Activated CD4-positive, alpha-beta T cell treated with anti-CD3 and anti-CD28 coated beads for 1 hour (primary cell): ENCODE data around the gene CDC42EP5.
"Not testable (repeated sequence)": the region's sequence is repeated elsewhere in the genome, so short reads cannot be mapped to it uniquely, and the experiment has no call there.

Experiments used
- DNase-seq: peaks from one replicate; pipeline ENCODE4 v3.0.0-alpha.2; 2020

CDC42EP5 gene

DNA sequence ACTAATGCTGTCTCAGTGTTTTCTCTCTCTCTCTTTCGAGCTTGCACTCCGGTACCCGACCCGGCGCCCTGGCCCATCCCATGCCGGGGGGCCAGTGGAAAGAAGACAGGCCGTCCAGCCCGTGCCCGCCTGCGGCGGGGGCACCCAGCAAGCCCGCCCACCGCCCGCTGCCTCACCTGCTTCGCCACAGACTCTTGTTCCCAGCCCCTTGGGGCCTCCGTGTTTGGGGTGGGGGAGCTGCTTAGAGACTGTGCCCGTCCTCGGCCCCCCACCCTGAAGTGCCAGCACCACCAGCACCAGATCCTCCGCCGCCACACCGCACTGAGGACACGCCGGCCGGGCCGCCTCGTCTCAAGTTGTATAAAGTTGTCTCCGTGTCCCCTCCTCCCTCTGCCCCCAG lies 11.9 kb downstream of the CDC42EP5 start:
- no peak for DNase-seq

DNA sequence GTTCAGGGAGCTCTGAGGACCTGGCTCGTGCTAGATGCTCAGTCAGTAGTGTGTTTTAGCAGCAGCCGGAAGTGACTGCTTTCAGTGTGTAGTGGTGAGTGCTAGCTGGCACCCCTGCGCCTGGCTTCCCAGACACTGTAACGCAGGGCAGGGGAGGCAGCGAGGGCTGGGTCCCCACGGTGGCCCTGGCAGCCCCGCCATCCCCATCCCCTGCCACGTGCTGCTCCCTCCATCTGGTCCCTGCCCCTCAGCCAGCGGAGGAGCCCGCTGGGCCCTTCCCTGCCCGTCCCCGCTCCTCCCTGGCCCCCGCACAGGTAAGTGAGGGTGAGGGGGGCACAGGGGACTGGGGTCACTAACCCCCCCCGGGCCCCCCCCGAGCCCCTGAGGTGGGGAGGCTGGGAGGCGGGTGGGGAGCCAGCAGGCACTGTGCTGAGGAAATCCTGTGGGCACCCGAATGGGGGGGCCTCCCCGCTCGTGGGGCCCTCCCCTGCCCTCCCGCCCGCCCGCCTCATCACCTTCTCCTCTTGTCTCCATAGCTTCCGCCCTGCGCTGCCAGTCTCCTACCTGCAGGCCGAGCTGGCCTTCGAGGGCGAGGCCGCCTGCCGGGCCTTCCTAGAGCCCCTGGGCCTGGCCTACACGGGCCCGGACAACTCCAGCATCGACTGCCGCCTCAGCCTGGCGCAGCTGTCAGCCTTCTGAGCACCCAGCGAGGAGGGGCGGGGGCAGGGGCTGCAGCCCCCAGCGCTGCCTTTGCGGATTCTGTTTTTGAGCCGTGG lies 12.7 kb downstream of the CDC42EP5 start:
- no peak for DNase-seq

DNA sequence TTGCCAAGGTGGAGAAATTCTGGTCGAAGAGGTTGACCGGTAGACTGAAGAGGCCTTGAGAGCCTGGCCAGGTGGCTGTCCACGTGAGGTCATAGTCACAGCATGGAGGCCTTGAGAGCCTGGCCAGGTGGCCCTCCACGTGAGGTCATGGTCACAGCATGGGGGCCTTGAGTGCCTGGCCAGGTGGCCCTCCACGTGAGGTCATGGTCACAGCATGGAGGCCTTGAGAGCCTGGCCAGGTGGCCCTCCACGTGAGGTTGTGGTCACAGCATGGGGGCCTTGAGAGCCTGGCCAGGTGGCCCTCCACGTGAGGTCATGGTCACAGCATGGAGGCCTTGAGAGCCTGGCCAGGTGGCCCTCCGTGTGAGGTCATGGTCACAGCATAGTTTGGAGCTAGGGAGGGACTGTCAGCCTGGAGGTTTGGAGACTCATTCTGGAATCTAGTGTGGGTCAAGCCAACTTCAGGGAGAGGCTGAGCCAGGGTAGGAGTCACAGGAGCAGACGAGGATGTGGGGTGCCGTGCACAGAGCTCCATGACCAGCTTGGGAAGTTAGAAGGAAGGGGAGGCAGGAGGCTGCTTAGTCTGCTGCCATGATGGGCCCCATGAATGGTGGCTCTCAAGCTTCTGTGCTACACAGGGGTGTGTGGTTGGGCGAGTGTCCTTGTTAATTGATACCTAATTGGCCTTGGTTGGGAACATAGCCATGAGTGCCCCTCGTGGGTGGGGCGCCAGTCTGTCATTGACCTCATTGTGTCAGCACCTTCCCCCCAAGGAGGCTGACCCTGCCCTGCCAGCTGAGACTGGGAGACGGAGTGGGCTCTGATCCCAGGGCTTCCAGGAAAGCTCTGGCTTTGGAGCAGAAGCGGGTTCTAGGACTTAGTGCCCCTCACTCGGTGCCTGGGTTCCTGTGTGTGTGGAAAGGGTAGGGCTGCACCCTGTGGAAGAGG lies 13.5 kb downstream of the CDC42EP5 start:
- no peak for DNase-seq

DNA sequence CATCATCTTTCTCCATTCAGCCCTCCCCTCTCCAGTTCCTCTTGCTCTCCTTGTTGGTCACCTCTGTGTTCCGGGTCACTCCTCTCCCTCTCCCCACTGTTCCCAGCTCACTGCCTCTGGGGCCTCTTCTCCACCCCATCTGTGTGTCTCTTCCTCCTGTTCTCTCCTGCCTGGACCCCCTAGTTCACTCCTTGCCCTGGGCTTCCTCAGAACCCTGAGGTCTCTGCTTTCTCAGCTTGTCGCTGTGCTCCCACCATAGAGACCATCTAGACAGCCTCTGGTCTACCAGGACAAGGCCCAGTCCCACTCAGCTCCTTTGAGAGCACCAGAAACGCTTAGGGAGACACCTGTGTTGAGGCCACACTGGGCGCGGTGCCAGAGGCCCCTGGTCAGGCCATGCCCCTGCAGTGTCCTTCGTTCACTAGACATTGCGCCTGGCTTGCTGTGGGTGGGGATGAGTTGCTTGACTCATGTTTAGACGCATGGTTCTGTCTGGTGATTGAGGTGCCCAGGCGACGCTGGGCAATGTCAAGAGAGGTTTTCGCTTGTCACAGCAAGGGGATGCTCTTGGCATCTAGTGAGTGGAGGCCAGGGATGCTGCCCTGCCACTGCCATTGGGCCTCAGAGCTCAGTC lies 14.3 kb downstream of the CDC42EP5 start:
- no peak for DNase-seq

DNA sequence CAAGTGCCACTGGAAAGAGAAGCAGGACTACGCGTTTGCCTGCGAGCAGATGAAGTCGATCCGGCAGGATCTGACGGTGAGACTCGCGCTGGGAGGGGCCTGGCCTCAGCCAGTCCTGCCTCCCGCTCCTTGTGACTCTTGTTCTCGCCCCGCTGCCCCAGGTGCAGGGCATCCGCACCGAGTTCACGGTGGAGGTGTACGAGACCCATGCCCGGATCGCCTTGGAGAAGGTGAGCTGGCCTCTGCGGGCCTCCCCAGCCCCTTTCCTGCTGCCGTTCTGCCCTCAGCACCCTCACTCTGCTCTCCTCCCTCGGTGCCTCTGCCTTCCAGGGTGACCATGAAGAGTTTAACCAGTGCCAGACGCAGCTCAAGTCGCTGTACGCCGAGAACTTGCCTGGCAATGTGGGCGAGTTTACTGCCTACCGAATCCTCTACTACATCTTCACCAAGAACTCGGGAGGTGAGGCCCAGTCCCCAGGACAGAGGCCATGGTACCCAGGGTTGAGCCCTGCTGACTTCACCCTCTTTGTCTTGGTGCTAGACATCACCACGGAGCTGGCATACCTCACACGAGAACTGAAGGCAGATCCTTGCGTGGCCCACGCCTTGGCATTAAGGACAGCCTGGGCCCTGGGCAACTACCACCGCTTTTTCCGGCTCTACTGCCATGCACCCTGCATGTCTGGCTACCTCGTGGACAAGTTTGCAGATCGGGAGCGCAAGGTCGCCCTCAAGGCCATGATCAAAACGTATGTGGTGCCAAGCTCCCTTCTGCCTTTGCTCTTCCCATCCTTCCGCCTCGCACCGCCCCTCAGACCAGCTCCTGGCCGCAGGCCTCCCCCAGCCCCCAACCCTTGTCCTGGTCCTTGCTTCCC lies 15.1 kb downstream of the CDC42EP5 start:
- DNase-seq: no peak

DNA sequence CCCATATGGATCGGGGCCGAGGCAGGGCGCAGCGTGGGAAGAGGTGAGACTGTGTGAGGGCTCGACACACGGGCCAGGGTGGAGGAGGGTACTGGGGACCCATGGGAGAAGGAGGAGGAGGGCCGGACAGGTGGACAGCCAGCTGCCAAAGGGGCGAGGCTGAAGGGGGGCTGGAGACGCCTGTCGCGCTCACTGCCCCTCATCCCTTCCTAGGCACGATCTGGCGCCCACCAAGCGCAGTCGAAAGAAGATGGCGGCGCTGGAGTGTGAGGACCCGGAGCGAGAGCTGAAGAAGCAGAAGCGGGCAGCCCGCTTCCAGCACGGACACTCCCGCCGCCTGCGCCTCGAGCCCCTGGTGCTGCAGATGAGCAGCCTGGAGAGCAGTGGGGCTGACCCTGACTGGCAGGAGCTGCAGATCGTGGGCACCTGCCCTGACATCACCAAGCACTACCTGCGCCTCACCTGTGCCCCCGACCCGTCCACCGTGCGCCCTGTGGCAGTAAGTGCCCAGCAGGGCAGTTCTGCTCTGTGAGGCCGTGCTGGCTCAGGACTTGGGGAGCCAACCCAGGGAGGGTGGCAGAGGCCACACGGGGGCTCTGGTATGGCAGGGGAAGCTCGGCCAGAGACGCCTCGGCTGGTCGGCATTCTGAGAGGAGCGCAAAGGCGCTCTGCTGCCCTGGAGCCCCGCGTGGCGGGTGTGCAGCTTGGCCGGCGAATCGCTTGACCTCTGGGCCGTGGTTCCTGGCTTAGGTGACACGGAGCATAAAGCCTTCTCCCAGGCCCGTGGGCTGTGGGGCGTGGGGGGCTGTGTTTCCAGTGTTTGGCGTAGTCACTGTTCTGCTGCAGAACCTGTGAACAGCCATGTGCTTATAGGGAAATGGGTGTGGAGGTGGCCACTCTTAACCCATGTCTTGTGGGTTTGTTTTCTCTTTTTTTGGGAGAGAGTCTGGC lies 16.4 kb downstream of the CDC42EP5 start:
- DNase-seq: no peak

DNA sequence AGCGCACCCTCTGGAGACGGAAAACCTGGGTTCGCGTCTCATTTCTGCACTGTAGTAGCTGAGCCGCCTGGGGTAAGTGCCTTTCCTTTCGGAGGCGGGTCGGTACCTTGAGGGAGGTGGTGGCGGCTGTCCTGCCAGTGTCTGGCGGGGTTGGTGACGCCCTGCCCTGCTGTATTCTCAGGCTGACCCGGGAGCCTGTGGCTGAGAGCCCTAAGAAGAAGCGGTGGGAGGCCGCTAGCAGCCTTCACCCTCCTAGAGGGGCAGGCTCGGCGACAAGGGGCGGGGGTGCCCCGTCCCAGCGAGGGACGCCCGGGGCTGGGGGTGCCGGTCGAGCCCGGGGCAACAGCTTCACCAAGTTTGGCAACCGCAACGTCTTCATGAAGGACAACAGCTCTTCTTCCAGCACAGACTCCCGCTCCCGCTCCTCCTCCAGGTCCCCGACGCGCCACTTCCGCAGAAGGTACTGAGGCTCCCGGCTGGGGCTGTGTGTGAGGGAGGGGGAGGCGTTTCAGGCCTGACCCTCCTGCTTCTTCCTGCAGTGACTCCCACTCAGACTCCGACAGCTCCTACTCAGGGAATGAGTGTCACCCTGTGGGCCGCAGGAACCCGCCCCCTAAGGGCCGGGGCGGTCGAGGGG lies 17.2 kb downstream of the CDC42EP5 start:
- no peak for DNase-seq

DNA sequence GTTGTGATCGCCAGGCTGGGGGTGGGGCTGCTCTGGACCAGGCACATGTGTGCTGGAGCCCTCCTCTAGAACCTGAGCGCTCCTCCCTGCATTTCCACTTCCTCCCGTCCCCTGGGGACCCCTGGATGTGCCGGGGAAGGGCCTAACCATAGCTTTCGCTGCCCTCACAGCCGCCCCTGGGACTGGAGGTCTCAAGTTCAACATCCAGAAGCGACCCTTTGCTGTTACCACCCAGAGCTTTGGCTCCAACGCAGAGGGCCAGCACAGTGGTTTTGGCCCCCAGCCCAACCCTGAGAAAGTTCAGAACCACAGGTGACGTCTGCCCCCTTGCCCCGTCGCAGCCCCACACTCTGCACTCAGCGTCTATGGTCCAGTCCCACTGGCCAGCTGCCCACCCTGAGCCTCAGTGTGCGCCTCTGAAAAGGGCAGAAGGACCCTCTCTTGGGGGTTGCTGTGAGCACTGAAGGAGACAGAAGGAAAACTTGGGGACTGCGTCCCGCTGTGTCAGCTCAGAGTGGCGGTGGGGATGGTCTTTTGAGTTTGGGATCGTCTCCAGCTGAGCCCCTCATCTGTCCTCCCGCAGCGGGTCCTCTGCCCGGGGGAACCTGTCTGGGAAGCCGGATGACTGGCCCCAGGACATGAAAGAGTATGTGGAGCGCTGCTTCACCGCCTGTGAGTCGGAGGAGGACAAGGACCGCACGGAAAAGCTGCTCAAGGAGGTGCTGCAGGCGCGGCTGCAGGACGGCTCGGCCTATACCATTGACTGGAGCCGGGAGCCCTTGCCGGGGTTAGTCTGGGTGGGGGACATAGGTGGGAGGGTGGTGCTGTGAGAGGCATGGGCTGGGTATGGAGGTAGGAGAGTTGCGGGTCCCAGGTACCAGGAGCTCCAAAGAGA lies 18.1 kb downstream of the CDC42EP5 start:
- no peak for DNase-seq

DNA sequence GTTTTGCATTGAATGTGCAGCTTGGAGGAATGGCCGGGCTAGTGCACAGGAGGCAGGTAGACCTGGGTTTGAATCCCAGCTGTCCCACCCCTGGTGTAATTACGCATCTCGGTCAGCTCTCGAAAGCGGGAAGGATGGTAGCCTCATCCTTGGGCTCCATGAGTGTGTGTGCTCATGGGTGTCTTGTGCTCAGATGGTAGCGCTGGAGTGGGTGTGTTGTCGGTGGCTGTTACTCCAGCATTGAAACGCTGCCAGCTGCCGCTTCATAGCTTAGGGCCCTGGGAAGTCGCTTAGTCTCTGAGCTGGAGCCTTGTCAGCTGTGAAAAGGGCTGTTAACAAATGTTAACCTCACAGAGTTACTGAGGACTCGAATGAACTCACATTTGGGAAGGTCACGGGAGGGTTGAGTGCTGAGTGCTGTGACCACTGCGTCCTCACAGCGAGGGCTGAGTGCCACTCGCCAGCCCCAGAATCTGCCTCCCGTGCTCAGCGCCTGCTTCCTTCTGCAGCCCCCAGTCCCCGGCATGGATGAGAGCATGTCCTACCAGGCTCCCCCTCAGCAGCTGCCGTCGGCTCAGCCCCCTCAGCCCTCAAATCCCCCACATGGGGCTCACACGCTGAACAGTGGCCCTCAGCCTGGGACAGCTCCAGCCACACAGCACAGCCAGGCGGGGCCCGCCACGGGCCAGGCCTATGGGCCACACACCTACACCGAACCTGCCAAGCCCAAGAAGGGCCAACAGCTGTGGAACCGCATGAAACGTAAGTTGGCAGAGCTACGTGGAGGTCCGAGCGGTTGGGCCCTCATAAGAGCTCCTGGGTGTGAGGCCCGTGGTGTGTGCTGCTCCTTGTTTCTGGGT lies 18.9 kb downstream of the CDC42EP5 start:
- no peak for DNase-seq

DNA sequence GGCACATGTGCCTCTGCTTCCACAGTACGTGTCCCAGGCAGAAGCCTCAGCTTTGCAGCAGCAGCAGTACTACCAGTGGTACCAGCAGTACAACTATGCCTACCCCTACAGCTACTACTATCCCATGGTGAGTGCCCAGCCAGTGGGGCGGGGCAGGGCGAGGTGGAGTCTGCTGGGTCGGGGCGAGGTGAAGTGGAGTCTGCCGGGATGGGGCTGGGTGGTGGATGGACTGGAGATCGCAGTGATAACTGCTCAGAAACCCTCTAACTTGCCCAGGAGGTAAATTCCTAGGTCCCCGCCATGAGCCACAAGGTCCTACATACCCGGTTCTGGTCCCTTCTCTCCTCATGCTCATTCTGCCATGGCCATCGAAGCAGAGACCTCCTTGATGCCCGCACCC lies 20.5 kb downstream of the CDC42EP5 start:
- no peak for DNase-seq

DNA sequence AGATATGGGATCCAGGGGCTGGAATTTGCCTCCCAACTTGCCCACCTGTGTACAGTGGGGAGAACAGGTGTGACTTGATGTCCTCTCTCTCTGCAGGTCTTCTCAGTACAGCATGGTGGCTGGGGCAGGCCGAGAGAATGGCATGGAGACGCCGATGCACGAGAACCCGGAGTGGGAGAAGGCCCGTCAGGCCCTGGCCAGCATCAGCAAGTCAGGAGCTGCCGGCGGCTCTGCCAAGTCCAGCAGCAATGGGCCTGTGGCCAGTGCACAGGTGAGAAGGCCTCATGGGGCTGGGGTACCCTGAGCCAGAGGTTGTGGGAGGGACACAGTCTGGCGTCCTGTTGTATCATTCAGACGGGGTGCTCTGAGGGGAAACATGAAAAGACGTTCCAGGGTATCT lies 21.1 kb downstream of the CDC42EP5 start:
- no peak for DNase-seq

DNA sequence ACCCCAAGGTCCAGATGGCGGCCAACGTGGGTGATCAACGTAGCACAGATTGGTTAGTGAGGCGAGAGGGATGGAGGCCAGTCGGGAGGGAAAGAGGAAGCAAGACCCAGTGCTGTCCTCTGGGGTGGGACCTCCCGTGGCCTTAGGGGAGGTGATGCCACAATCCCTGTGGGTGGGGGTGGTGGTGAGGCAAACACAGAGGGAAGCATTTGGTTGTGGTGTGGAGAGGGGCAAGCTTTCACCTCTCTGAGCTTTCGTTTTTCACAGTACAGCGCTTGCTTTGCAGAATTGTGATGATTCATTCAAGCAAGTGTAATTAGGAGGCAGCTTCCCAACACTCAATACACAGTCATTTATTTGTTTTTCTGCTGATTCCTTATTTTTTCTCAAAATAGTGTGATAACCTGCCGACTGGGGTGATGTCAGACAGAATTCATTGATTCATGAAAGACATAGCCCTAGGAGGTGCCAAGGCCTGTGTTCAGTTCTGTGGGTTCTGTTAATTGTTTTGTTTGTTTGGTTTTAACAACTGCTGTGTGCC lies 21.7 kb downstream of the CDC42EP5 start:
- DNase-seq: no peak

DNA sequence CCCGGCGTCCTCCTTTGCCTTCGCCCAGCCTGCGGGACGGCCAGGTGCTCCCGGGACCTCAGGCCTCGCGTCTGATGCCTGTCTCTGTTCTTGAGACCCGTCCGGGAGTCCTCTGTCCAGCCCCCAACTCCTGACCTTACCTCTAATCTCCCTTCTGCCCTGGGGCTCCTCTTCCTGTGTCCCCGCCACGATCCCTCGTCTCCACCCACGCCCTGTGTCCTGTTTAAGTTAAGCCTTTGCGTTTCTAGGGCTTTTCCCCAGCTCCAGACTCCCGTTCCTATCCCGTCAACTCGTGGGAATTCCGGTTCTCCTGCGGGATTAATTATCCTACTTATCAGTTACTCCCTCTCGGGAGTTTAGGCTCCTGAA lies 23.4 kb downstream of the CDC42EP5 start:
- no peak for DNase-seq

DNA sequence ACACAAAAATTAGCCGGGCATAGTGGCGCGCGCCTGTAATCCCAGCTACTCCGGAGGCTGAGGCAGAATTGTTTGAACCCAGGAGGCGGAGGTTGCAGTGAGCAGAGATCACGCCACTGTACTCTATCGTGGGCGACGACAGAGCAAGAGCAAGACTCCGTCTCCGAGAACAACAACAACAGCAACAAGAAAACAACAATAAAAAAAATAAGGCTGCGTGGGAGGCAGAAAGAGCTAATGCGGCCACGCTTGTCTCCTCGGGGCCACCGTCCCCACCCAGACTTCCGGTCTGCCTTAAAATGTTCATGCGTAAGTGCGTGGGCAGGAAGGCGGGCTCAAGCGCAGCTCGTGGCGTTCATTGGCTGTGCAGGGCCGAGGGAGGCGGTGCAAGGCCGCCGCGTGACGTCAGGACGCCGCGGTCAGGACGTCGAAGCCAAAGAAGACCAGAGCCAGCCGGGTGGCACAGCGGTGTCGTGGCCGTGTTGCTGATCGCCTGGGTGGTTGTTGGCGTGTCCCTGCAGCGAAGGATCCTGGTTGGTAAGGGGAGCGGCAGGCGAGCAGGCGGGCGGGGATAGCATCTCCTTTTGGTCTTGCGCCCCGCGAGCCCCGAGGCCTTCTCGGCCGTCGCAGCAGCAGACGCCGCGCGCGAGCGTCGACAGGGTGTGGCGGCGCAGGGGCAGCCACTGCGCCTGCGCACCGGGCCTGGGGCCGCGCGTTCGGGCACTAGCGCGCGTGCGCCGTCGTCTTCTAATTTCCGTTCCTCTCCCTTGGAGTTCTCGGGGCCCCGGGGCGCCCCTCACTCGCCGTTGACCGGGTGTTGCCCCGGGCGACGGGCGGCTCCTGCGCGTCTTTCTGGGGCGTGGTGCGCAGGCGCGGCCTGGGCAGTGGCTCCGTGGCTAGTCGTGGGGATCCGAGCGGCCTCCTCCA lies 24.1 kb downstream of the CDC42EP5 start, which contains the start of gene LENG8:
LENG8 (plus strand) TSS at position 426 of the 927 bp plus-strand sequence. CDS start 2,146 bp downstream, outside the sequence.
- DNase-seq: peak; percentile 97

DNA sequence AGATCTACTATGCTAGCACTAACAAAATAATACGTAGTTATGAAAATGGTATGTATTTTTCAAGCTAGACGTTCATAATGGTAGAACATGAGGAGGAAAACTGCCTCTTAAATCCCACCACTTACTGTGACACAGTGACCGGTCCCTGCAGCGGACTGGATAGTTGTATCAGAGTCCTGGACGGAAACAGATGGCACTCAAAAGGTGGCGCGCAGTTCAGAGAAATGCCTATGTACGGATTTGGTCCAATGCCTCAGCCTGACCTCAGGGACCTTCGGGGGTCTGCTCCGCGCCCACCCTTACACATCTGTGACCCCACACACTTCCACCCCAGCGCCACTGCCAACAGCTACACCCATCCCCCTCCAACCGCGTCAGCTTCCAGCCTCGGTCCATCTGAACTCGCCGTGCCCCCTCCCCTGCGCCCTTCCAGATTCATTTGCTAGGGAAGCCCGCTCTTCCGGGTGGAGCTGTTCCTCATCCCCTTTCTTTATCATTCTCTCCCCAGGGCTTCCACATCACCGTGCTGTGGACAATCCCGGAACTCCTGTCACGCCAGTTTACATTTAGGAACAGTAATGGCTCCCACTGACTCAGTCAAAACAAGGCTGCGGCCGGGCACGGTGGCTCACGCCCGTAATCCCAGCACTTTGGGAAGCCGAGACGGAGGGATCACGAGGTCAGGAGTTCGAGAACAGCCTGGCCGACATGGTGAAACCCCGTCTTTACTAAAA lies 24.9 kb downstream of the CDC42EP5 start:
- no peak for DNase-seq

DNA sequence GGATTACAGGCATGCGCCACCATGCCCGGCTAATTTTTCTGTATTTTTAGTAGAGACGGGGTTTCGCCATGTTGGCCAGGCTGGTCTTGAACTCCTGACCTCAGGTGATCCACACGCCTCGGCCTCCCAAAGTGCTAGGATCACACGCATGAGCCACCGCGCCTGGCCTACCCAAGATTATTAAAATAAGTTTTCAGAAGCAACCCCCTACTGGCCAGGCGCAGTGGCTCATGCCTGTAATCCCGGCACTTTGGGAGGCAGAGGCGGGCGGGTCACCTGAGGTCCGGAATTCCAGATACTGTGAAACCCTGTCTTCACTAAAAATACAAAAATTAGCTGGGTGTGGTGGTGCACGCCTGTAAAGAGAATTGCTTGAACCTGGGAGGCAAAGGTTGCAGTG lies 26.7 kb downstream of the CDC42EP5 start:
- DNase-seq: not testable (repeated sequence)
